ENCODE data around the gene DAZAP1.
A peak's percentile ranks its signal among the peaks of the same experiment; 100 is the strongest.

Gene DAZAP1

GRCh38 chr19:1400281-1401137 is 6.9 kb upstream of the DAZAP1 start:
- H3K4me1 ChIP-seq, result peaks cover 5% of the 10 kb centered on the region
- no peaks in the 10 kb centered on the region for H3K9me3 ChIP-seq
- no peak for DNase-seq
- no peaks in the 10 kb centered on the region for H3K27me3 ChIP-seq
- H3K4me3 ChIP-seq (ENCODE audit: low read depth, low read length), result peak overlapping the region; percentile 51
- H3K36me3 ChIP-seq, result no peaks in the 10 kb centered on the region
- TF ChIP-seq, protein P1, sequence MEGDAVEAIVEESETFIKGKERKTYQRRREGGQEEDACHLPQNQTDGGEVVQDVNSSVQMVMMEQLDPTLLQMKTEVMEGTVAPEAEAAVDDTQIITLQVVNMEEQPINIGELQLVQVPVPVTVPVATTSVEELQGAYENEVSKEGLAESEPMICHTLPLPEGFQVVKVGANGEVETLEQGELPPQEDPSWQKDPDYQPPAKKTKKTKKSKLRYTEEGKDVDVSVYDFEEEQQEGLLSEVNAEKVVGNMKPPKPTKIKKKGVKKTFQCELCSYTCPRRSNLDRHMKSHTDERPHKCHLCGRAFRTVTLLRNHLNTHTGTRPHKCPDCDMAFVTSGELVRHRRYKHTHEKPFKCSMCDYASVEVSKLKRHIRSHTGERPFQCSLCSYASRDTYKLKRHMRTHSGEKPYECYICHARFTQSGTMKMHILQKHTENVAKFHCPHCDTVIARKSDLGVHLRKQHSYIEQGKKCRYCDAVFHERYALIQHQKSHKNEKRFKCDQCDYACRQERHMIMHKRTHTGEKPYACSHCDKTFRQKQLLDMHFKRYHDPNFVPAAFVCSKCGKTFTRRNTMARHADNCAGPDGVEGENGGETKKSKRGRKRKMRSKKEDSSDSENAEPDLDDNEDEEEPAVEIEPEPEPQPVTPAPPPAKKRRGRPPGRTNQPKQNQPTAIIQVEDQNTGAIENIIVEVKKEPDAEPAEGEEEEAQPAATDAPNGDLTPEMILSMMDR (IDR thresholded peaks at IDR 0.05; ENCODE audit: low read depth, low read length), result no peak

DNA sequence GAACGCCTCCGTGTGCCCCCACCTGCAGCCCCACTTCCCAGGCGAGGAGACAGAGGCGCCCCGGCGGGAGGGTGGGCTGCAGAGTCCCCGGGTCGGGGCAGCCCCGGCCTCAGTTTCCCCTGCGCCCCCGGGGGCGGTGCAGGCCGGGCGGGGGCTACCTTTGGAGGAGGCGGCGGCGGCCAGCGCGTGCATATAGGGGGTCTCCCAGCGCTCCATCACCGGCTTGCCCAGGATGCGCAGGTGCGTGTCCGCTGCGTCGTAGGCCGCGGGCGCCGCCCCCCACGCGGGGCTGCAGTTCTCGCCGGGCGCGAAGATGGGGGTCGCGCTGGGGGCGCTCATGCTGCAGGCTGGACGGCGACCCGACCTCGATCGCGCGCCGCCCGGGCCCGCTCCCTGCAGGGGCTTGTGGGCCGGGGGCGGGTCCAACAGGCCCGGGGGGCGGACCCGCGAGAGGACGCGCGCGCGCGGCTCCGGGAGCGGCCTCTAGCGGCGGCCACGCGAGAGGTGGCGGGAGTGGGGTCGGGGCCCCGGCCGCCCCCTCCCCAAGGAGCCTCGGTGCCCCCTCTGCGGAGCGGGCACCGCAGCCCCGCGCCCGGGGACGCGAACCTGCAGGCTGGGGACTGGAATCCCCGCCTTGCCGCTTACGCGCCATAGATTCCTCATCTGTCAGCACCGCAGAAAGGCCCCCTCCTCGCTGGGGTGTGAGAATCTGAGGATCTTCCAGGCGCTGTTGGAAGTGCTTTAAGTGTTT is 6.1 kb upstream of the DAZAP1 start, which contains the start of gene GAMT:
TSS of gene GAMT (minus strand) at position 405 of the 751 bp plus-strand sequence. CDS start at position 339, 66 bp downstream.
- peak; percentile 71 for DNase-seq
- TF ChIP-seq, protein P1 (IDR thresholded peaks at IDR 0.05; ENCODE audit: low read depth, low read length), result peak; percentile 26; the same call in 1 of the 2 replicates

GRCh38 chr19:1401889-1402217 is 5.5 kb upstream of the DAZAP1 start:
- Histone ChIP-seq H3K4me3 (ENCODE audit: low read depth, low read length) (peak overlapping the region; percentile 21; the same call in 1 of the 2 replicates), H3K36me3 (no peaks in the 10 kb centered on the region), H3K4me1 (no peaks in the 10 kb centered on the region), H3K27me3 (no peaks in the 10 kb centered on the region), H3K9me3 (no peaks in the 10 kb centered on the region)
- TF ChIP-seq, protein P1 (IDR thresholded peaks at IDR 0.05; ENCODE audit: low read depth, low read length), result no peak
- DNase-seq, result no peak

More for the DNA sequence above, 6.1 kb upstream of the DAZAP1 start, which contains the start of gene GAMT:
- H3K4me1 ChIP-seq, result no peaks in the 10 kb centered on the region
- no peaks in the 10 kb centered on the region for H3K27me3 ChIP-seq
- H3K36me3 ChIP-seq, result no peaks in the 10 kb centered on the region
- peak within 1 kb of the TSS; percentile 51 for H3K4me3 ChIP-seq (ENCODE audit: low read depth, low read length)
- H3K9me3 ChIP-seq, result no peaks in the 10 kb centered on the region

- Histone ChIP-seq H3K36me3 (no peaks in the 10 kb centered on the region), H3K4me1 (no peaks in the 10 kb centered on the region), H3K4me3 (ENCODE audit: low read depth, low read length) (no peak overlapping the region), H3K9me3 (no peaks in the 10 kb centered on the region), H3K27me3 (no peaks in the 10 kb centered on the region)
- no peak for DNase-seq
- TF ChIP-seq, protein P1 (IDR thresholded peaks at IDR 0.05; ENCODE audit: low read depth, low read length), result no peak
These were observed 4.8 kb upstream of the DAZAP1 start for GRCh38 chr19:1402411-1403070.

DNA sequence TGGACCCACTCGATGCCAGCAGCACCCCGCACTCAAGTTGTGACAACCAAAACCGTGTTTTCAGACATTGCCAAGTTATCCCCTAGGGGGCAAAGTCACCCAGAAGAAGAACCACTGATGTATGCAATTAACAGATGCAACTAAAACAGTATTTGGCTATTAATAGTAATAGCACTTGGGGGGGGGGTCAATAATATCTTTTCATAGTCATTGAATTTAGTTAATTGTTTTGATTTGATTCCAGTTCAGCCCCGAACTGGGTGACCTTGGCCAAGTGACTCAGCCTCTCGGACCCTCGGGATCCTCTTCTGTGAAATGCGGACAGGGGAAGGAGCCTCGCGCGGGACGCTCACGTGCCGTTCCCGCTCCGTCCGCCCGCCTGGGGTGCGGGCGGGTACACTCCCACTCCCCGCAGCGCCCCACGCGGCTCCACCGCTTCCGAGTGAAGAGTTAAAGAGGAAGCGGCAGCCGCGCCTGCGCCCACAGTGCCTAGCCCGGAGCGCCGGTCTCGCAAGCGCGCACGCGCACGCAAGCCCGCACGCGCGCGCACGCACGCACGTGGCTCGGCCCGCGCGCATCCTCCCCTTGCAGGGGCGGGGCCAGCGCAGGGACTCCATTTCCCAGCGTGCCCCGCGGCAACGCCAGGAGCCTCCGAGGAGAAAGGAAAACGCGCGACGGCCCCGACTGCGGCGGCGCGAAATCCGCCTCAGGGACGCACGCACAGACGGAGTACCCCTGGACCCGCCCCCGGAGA is 435 bp upstream of the DAZAP1 start:
- peaks cover 36% of the 10 kb centered on the region for H3K36me3 ChIP-seq
- H3K4me1 ChIP-seq, result peaks cover 22% of the 10 kb centered on the region
- peak; percentile 99 for DNase-seq
- no peaks in the 10 kb centered on the region for H3K27me3 ChIP-seq
- TF ChIP-seq, protein P1 (IDR thresholded peaks at IDR 0.05; ENCODE audit: low read depth, low read length), result peak; percentile 46
- no peaks in the 10 kb centered on the region for H3K9me3 ChIP-seq
- peak overlapping the region; percentile 61 for H3K4me3 ChIP-seq (ENCODE audit: low read depth, low read length)

All from BE2C (cell line).